ENCODE results near the gene ANP32D. TPM values are rescaled to one million over a fixed set of nuclear protein-coding genes. Genes with fewer than 3 reads are reported as not detected.
A peak's percentile ranks its signal among the peaks of the same experiment; 100 is the strongest.
"Not testable (repeated sequence)": the region's sequence is repeated elsewhere in the genome, so short reads cannot be mapped to it uniquely, and the experiment has no call there.

Gene ANP32D
- total and polyA plus RNA-seq, 8 donors = 0.92 TPM; not detected in 7

DNA sequence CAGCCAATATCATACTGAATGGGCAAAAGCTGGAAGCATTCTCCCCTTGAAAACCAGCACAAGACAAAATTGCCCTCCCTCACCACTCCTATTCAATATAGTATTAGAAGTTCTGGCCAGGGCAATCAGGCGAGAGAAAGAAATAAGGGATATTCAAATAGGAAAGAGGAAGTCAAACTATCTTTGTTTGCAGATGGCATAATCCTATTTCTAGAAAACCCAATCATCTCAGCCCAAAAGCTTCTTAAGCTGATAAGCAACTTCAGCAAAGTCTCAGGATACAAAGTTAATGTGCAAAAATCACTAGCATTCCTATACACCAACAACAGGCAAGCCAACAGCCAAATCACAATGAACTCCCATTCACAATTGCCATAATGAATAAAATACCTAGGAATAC, 21.0 kb upstream of the ANP32D start:
- Histone ChIP-seq H3K27ac (no peak overlapping the region), H3K4me3 (no peak overlapping the region), H3K4me1 (no peaks in the 10 kb centered on the region), H3K9me3 (peaks cover 0 to 8% (median 3%) of the 10 kb centered on the region in 4 donors), H3K27me3 (no peaks in the 10 kb centered on the region), H3K36me3 (no peaks in the 10 kb centered on the region)
- 55 to 82% (median 61%) methylated on average over 1 of the region's 1 CpG for WGBS, 5 donors
- TF ChIP-seq POLR2AphosphoS5 (IDR thresholded peaks at IDR 0.05) (no peak), EP300 (IDR thresholded peaks at IDR 0.05) (no peak), POLR2A (IDR thresholded peaks at IDR 0.05) (no peak)
- TF ChIP-seq, protein P1, sequence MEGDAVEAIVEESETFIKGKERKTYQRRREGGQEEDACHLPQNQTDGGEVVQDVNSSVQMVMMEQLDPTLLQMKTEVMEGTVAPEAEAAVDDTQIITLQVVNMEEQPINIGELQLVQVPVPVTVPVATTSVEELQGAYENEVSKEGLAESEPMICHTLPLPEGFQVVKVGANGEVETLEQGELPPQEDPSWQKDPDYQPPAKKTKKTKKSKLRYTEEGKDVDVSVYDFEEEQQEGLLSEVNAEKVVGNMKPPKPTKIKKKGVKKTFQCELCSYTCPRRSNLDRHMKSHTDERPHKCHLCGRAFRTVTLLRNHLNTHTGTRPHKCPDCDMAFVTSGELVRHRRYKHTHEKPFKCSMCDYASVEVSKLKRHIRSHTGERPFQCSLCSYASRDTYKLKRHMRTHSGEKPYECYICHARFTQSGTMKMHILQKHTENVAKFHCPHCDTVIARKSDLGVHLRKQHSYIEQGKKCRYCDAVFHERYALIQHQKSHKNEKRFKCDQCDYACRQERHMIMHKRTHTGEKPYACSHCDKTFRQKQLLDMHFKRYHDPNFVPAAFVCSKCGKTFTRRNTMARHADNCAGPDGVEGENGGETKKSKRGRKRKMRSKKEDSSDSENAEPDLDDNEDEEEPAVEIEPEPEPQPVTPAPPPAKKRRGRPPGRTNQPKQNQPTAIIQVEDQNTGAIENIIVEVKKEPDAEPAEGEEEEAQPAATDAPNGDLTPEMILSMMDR (IDR thresholded peaks at IDR 0.05) = no peak
- intact Hi-C loops (cut with DNase I; ENCODE audit: low total_unique reads) = no loop called here
- no peak for DNase-seq

DNA sequence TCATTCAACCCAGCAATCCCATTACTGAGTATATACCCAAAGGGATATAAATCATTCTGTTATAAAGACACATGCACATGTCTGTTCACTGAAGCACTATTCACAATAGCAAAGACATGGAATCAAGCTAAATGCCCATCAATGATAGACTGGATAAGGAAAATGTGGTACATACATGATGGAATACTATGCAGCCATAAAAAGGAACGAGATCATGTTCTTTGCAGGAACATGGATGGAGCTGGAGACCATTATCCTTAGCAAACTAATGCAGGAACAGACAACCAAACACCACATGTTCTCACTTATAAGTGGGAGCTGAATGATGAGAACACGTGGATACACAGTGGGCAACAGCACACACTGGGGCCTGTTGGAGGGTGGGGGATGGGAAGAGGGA, 19.4 kb upstream of the ANP32D start:
- H3K4me3 ChIP-seq; H3K27me3 ChIP-seq; H3K27ac ChIP-seq; H3K36me3 ChIP-seq; intact Hi-C loops (cut with DNase I; ENCODE audit: low total_unique reads); DNase-seq; H3K4me1 ChIP-seq; H3K9me3 ChIP-seq: not testable (repeated sequence)
- WGBS, 5 donors = 69 to 84% (median 73%) methylated on average over 2 of the region's 2 CpGs

DNA sequence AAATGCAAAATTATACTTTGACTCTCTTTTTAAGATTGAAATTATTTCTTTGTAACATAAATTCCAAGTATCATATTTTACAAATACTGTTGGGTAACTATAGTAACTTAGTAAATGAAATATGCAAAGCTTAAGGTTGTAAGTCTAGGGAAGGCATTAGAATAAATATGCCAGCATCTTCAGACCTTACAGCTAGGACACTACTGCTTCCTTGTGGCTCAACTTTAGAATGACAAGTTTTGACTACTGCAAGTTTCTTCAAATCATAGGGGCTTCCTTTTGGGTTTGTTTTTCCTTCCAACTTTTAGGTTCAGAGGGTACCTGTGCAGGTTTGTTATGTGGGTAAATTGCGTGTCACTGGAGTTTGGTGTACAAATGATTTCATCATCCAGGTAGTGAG, 17.7 kb upstream of the ANP32D start:
- H3K27ac ChIP-seq = no peak overlapping the region
- TF ChIP-seq, protein P1 (IDR thresholded peaks at IDR 0.05) = peak in 1 of 7 experiments; percentile 7
- no peak for TF ChIP-seq POLR2A (IDR thresholded peaks at IDR 0.05)
- H3K36me3 ChIP-seq = no peaks in the 10 kb centered on the region
- 74 to 90% (median 82%) methylated on average over 1 of the region's 1 CpG for WGBS, 5 donors
- no peak overlapping the region for H3K4me3 ChIP-seq
- H3K4me1 ChIP-seq = no peaks in the 10 kb centered on the region
- no peaks in the 10 kb centered on the region for H3K27me3 ChIP-seq
- peak in 1 of 2 donors; percentile 36 for DNase-seq
- peaks cover 0 to 7% (median 2%) of the 10 kb centered on the region in 4 donors for H3K9me3 ChIP-seq
- intact Hi-C loops (cut with DNase I; ENCODE audit: low total_unique reads) = no loop called here

DNA sequence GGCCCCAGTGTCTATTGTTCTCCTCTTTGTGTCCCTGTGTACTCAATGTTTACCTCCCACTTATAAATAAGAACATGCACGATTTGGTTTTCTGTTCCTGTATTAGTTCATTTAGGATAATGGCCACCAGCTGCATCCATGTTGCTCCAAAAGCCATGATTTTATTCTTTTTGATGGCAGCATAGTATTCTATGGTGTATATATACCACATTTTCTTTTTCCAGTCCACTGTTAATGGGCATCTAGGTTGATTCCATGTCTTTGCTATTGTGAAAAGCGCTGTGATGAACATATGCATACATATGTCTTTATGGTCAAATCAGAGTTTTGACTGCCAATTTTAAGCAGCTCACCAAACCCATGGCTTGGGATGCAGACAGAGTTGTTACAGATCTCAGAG, 17.2 kb upstream of the ANP32D start:
- DNase-seq = no peak
- peaks cover 0 to 2% (median under 1%) of the 10 kb centered on the region in 4 donors for H3K9me3 ChIP-seq
- H3K4me1 ChIP-seq = no peaks in the 10 kb centered on the region
- TF ChIP-seq POLR2AphosphoS5 (IDR thresholded peaks at IDR 0.05) = no peak
- TF ChIP-seq, protein P1 (IDR thresholded peaks at IDR 0.05) = no peak
- no peak for TF ChIP-seq POLR2A (IDR thresholded peaks at IDR 0.05)
- TF ChIP-seq EP300 (IDR thresholded peaks at IDR 0.05) = no peak
- intact Hi-C loops (cut with DNase I; ENCODE audit: low total_unique reads) = no loop called here
- WGBS, 5 donors = 58 to 69% (median 60%) methylated on average over 2 of the region's 2 CpGs
- H3K27ac ChIP-seq = no peak overlapping the region
- H3K4me3 ChIP-seq = no peak overlapping the region
- no peaks in the 10 kb centered on the region for H3K27me3 ChIP-seq
- no peaks in the 10 kb centered on the region for H3K36me3 ChIP-seq

DNA sequence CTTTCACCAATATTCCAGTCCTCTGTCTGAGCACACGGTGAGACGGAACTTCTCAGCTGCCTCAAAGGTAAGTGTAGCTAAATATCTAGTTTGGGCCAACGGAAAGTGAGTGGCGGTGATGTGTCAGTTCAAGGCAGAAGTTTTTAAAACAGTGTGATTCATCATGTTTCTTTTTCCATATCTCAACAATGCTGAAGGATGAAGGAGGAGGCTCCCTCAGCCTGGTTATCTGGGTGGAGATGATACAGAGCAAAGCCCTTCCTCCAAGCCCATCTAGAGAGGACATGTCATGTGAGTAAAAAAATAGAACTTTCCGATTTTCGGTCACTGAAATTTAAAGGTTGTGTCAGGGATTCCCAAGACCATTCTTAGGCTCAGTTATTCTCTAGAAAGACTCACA, 13.1 kb upstream of the ANP32D start:
- no peak for DNase-seq
- H3K4me3 ChIP-seq = no peak overlapping the region
- intact Hi-C loops (cut with DNase I; ENCODE audit: low total_unique reads) = no loop called here
- no peak overlapping the region for H3K27ac ChIP-seq
- TF ChIP-seq, protein P1 (IDR thresholded peaks at IDR 0.05) = no peak
- TF ChIP-seq EP300 (IDR thresholded peaks at IDR 0.05) (no peak), POLR2A (IDR thresholded peaks at IDR 0.05) (no peak), POLR2AphosphoS5 (IDR thresholded peaks at IDR 0.05) (no peak)
- no peaks in the 10 kb centered on the region for H3K27me3 ChIP-seq
- no peaks in the 10 kb centered on the region for H3K36me3 ChIP-seq
- H3K9me3 ChIP-seq = no peaks in the 10 kb centered on the region
- WGBS, 5 donors = 86 to 92% (median 90%) methylated on average over 6 of the region's 6 CpGs
- no peaks in the 10 kb centered on the region for H3K4me1 ChIP-seq

DNA sequence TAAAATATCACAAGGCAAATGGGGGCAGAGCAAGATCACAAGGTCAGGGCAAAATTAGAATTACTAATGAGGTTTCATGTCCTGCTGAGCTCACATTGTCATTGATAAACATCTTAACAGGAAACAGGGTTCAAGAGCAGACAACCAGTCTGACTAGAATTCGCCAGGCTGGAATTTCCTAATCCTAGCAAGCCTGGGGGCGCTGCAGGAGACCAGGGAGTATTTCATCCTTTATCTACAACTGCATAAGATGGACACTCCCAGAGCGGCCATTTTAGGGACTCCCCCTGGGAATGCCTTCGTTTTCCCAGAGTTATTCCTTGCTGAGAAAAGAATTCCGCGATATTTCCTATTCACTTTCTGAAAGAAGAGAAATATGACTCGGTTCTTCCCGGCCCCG, 3.3 kb upstream of the ANP32D start:
- WGBS, 5 donors = 83 to 89% (median 85%) methylated on average over 9 of the region's 9 CpGs
- H3K27ac ChIP-seq; DNase-seq; H3K27me3 ChIP-seq; H3K4me1 ChIP-seq; intact Hi-C loops (cut with DNase I; ENCODE audit: low total_unique reads); H3K4me3 ChIP-seq; H3K36me3 ChIP-seq: not testable (repeated sequence)
- peaks cover 0 to 45% (median 29%) of the 10 kb centered on the region in 4 donors for H3K9me3 ChIP-seq
